Islet of Langerhans (tissue), 1 donor: ENCODE measurements around the gene DNM2.
"Not testable (repeated sequence)": the region's sequence is repeated elsewhere in the genome, so short reads cannot be mapped to it uniquely, and the experiment has no call there.

ENCODE experiments used
- FAIRE-seq: peaks from one replicate; lab custom pipeline; 2011; peaks lifted over from hg19 to GRCh38; lab: Jason Lieb, UNC

The DNM2 gene

GRCh38 chr19:10817291-10818038 lies 99.6 kb downstream of the DNM2 start:
- no peak for FAIRE-seq

GRCh38 chr19:10818301-10819123 lies 100.6 kb downstream of the DNM2 start:
- no peak for FAIRE-seq

- no peak for FAIRE-seq
Observed at GRCh38 chr19:10819124-10820060, 101.5 kb downstream of the DNM2 start.

DNA sequence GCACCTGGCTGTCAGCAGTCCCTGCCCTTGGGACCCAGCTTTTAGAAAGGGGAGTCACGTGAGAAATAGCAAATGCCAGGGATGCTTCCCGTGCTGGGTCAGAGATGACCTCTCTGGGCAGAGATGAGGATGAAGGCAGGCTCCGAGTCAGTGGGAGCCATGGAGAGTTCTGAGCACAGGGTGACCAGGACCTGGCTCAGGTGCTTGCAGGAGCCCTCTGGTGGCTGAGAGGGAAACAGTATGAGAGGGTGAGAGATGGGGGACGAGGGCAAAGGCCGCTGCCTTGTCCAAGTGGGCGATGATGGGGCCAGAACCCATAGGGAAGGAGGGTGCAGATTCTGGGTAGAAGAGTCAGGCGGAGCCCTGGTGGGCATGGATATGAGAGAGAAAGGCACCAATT lies 102.3 kb downstream of the DNM2 start:
- no peak for FAIRE-seq

DNA sequence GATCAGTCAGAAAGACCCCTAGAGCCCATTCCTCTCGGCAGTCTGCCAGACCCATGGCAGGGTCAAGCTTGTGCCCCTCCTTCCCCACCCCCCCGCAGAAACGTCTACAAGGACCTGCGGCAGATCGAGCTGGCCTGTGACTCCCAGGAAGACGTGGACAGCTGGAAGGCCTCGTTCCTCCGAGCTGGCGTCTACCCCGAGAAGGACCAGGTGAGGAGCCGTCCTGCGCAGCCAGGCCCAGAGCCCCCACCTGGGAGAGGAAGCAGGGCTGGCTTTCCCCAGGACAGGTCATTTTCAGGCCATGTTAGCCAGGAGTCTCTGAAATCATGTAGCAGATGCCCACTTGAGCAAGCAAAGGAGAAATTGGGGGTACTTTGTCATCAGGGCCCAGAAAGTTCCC lies 105.8 kb downstream of the DNM2 start:
- FAIRE-seq = no peak

DNA sequence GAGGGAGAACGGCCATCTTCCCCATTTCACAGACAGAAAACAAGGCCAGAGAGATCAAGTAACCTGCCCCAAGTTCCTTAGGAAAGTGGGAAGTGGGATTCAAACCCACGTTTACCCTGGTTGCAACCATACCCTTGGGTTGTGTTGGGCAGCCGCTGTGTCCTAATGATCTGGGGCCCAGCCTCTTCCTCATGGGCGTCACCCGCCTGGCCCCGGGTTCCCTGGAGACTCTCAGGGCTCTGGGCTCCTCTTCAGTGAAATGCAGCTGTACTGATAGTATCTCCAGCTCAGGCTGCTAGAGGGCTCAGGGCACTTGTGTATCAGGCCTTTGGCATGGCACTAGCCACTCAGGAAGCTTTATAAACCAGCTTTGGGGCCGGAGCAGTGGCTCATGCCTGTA lies 108.4 kb downstream of the DNM2 start:
- no peak for FAIRE-seq

- FAIRE-seq = no peak
Observed at GRCh38 chr19:10826846-10827245, 109.0 kb downstream of the DNM2 start.

DNA sequence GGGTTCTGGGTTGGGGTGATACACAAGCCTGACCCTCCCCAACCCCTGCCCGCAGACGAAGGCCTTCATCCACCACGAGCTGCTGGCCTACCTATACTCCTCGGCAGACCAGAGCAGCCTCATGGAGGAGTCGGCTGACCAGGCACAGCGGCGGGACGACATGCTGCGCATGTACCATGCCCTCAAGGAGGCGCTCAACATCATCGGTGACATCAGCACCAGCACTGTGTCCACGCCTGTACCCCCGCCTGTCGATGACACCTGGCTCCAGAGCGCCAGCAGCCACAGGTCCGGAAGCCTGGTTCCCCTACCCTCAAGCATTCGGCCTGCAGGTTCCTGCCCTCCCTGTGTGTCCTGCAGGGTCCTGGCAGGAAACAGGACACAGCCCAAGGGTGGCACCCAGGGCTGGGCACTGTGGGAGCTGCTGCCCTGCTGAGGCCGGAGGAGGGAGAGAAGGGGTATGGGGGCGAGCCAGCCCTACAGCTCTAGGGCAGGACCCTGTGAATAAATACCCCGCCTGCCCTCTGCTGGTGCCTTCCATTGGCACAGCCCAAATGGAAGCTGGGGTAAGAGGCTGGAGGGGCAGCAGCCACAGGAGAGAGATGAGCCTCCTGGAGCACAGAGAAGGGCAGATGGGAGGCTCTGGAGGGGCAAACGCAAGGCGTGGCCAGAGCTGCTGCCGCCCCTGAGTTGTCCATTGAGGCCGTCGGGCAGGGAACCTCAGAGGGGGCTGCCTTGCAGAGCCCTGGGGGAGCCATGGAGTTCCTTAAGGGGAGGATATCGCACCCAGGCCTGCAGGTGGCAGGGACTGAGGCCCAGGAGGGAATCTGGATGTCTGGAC lies 111.3 kb downstream of the DNM2 start:
- FAIRE-seq = no peak

DNA sequence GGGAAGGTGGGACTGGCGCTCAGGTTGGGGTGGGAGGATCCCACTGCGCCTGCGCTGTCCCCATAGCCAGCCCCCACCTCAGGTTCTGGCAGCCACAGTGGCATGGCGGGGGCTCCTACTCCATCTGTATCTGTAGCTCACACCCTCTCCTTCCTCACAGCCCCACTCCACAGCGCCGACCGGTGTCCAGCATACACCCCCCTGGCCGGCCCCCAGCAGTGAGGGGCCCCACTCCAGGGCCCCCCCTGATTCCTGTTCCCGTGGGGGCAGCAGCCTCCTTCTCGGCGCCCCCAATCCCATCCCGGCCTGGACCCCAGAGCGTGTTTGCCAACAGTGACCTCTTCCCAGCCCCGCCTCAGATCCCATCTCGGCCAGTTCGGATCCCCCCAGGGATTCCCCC lies 112.1 kb downstream of the DNM2 start:
- no peak for FAIRE-seq

GRCh38 chr19:10830370-10830769 lies 112.5 kb downstream of the DNM2 start:
- no peak for FAIRE-seq

- FAIRE-seq = no peak
Observed at GRCh38 chr19:10830931-10831779, 113.3 kb downstream of the DNM2 start.

GRCh38 chr19:10831987-10832938 lies 114.4 kb downstream of the DNM2 start:
- FAIRE-seq = no peak

DNA sequence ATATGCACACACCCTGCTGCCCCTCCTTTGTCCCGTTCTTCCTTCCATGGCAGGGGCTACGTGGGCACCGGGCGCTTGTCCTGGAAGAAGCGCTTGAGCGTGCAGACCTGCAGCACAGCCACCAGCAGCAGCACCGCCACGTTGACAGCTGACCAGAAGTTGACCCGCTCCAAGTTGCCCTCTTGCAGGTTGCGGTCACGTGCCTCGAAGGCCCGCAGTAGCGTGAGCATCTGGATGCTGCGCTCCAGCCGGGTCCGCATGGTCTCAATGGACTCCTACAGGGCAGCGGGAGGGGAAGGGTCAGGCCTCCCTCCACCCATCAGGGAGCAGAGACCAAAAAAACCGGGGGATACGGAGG lies 115.0 kb downstream of the DNM2 start:
- no peak for FAIRE-seq

DNA sequence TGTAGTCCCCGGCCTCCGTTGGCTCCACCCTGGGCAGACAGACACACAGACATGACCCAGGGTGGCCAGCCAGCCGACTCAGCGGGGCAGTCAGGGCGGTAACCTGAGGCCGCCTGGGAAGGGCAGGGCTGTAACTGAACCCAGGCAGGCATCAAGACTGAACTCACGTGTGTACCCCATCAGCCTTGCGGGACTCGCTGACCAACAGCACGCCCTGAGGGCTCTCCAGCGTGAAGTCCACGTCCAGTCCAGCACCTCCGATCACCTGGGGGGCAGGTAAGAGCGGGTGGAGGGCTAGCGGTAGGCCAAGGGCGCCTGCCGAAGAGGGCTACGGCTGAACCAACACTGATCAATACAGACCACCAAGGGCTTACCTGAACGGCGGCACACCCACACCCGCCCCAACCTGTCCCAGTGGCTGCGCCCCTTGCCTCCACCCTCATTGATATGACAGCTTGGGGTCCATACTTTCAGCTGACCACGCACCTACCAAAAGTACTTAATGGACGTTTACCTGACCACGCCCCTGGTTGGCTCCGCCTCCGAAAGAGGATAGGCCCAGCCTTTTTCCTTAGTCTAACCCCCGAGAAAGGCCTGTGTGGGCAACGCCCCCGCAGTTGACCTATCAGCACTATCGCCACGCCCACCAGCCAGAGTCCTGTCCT lies 117.3 kb downstream of the DNM2 start:
- no peak for FAIRE-seq

DNA sequence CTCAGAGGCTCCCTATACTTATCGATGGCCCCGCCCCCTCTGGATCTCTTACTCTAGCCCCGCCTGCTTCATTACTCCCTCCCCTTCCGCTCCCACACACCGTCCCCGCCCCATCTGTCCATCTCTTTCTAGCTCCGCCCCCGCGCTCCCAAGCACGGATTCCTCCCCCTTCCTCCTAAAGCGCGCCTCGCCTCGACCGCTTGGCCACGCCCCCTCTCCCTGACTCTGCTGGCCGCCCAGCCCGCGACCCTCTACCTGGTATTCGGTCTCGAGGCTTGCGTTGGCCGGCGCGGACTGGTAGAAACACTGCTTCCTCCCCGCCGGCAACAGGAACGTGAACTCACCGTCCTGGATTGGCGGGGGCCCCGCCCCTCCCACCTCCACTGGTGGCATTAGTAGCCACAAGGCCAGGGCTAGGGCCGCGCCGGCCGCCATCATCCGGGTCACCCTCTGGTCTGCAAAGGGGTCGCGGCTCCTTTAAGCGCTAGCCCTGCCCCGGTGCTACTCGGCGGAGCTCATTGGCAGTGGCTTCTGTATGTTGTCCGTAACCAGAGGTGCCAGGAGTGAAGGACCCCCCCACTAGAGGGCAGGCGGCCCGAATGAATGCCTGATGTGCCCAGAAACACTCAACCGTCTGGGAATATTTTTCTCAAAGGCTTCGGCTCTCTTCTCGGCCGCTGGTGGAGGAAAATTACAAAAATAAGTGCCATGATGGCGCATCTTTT lies 118.0 kb downstream of the DNM2 start, which contains the start of gene TMED1:
Gene TMED1 (minus strand): TSS at position 459 of the 725 bp plus-strand sequence. CDS start 21 bp downstream, at position 438.
- FAIRE-seq = peak; percentile 43

GRCh38 chr19:10836479-10837330 lies 118.8 kb downstream of the DNM2 start:
- no peak for FAIRE-seq

DNA sequence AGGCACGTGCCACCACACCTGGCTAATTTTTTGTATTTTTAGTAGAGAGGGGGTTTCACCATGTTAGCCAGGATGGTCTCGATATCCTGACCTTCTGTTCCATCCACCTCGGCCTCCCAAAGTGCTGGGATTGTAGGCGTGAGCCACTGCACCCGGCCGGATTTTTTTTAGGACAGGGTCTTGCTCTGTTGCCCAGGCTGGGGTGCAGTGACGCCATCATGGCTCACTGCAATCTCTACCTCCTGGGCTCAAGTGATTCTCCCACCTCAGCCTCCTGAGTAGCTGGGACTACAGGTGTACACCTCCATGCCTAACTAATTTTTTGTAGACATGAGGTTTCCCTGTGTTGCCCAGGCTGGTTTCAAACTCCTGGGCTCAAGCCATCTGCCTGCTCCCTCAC lies 119.8 kb downstream of the DNM2 start:
- FAIRE-seq = not testable (repeated sequence)
